Mucosa of descending colon (tissue), 3 donors: ENCODE results near the gene NDUFA11. TPM values are rescaled to one million over a fixed set of nuclear protein-coding genes. Genes with fewer than 3 reads are reported as not detected.

Source experiments
- ATAC-seq: fragments of 200-7000 bp; cut with Tn5 transposase; one replicate; pipeline ENCODE4 v1.9.1; 2020; ENCODE audit warnings: mild to moderate bottlenecking, moderate library complexity
- DNase-seq, 3 donors: peaks; one replicate each; pipeline ENCODE4 v3.0.0-alpha.2; 2020
- H3K36me3 ChIP-seq: fragments of 200-600 bp; one replicate; pipeline ENCODE4 v1.8.0; 2021; ENCODE audit warnings: low read depth, mild to moderate bottlenecking
- H3K4me1 ChIP-seq: fragments of 200-600 bp; one replicate; pipeline ENCODE4 v1.8.0; 2021; ENCODE audit warnings: low read depth, mild to moderate bottlenecking
- H3K4me3 ChIP-seq: fragments of 200-600 bp; one replicate; pipeline ENCODE4 v1.8.0; 2021; ENCODE audit warnings: mild to moderate bottlenecking
- H3K9me3 ChIP-seq: fragments of 200-600 bp; one replicate; pipeline ENCODE4 v1.8.0; 2021; ENCODE audit warnings: mild to moderate bottlenecking
- CTCF ChIP-seq: fragments of 200-600 bp; IDR thresholded peaks from one replicate; pipeline ENCODE4 v1.8.0; 2022; ENCODE audit warnings: antibody characterized with exemption, mild to moderate bottlenecking
- intact Hi-C, 2 donors: fragments of 100-400 bp; cut with DNase I in 1 of 2; cut with micrococcal nuclease in 1 of 2; formaldehyde crosslinking; loops; one replicate each; pipeline versions ENCODE4 v1.11.0 to v1.11.1; 2022; cut with DNase I, micrococcal nuclease
- total RNA-seq, 3 donors: library from RNA; stranded (reverse); fragmentation: NEBNext Ultra II Directional in 2 of 3; extraction: Animal tissue kit (Norgen Biotek cat#: 25700) in 2 of 3; gene quantifications; one replicate each; pipeline versions ENCODE4 v1.2.1 to v1.2.4, GENCODE V29; 2021 to 2023
- donor health status: DM: no; HTN: no; CAD: no; lungs with moderate emphysema.
- donor health status: DM: no; HTN: no; CAD: no.
- donor health status: DM: no; HTN: yes; CAD: no.

The NDUFA11 gene
- total RNA-seq, 3 donors from 2014 or later, result 178 to 213 (median 182) TPM

- Histone ChIP-seq H3K4me1 (peaks cover 6% of the 10 kb centered on the region), H3K36me3 (no peaks in the 10 kb centered on the region), H3K9me3 (no peaks in the 10 kb centered on the region), H3K4me3 (no peak overlapping the region)
- no peak for ATAC-seq
- TF ChIP-seq CTCF, result no peak
- intact Hi-C loops, result no loop called here
- DNase-seq, result no peak
Measured at GRCh38 chr19:5941673-5942072, 38.1 kb upstream of the NDUFA11 start.

GRCh38 chr19:5940260-5941208, 36.9 kb upstream of the NDUFA11 start:
- DNase-seq, result no peak
- no peaks in the 10 kb centered on the region for H3K36me3 ChIP-seq
- no peaks in the 10 kb centered on the region for H3K9me3 ChIP-seq
- ATAC-seq, result no peak
- TF ChIP-seq CTCF, result no peak
- intact Hi-C loops, result no loop called here
- H3K4me1 ChIP-seq, result peaks cover 6% of the 10 kb centered on the region
- H3K4me3 ChIP-seq, result no peak overlapping the region

GRCh38 chr19:5937550-5937949, 34.0 kb upstream of the NDUFA11 start:
- Histone ChIP-seq H3K36me3 (no peaks in the 10 kb centered on the region), H3K4me3 (no peak overlapping the region), H3K9me3 (no peaks in the 10 kb centered on the region), H3K4me1 (peaks cover 13% of the 10 kb centered on the region)
- intact Hi-C loops, result no loop called here
- ATAC-seq, result no peak
- no peak for TF ChIP-seq CTCF
- no peak for DNase-seq

GRCh38 chr19:5936292-5936592, 32.7 kb upstream of the NDUFA11 start:
- DNase-seq (no peak), ATAC-seq (no peak)
- no peak for TF ChIP-seq CTCF
- intact Hi-C loops, result no loop called here
- peaks cover 13% of the 10 kb centered on the region for H3K4me1 ChIP-seq
- no peak overlapping the region for H3K4me3 ChIP-seq
- H3K36me3 ChIP-seq, result no peaks in the 10 kb centered on the region
- no peaks in the 10 kb centered on the region for H3K9me3 ChIP-seq

GRCh38 chr19:5935473-5936291, 32.1 kb upstream of the NDUFA11 start:
- Histone ChIP-seq H3K36me3 (no peaks in the 10 kb centered on the region), H3K9me3 (no peaks in the 10 kb centered on the region), H3K4me1 (peaks cover 13% of the 10 kb centered on the region), H3K4me3 (no peak overlapping the region)
- no peak for TF ChIP-seq CTCF
- ATAC-seq, result no peak
- DNase-seq, result no peak
- intact Hi-C loops, result no loop called here
